DLD1 (cell line): ENCODE results near the gene SELENOO.

Experiments used
- in situ Hi-C: cut with HindIII; loops from 2 replicates; pipeline ENCODE4 v1.10.0; 2017; ENCODE audit warnings: low sequenced_read_pairs

SELENOO gene

DNA sequence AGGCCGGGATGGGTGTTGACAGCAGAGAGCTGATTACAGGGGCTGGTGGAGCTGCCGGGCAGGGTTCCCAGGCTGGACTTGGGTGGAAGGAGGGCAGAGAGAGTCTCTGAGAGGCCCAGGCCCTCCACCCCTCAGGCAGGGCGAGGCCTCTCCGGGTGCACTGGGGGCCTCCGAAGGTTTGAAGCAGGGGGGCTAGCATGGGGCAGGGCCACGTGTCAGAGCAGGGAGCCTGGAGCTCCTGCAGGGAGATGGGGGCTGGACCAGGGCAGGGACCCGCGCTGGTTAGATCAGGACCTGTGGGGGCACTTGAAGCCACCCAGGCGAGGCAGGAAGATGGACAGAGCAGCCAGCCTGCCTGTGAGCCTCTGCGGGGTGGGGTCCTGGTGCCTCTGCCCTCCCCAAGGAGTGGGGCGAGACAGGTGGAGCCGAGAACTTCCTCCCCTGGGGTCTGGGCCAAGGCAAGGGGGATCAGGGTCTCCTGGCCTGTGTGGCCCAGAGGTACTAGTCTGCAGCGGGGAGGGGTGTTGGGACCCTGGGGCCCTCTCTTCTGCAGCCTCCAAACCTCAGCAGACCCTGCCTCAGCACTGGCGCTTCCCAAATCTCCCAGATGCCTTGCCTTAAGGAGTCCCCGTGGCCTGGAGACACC, 29.4 kb upstream of the SELENOO start:
- in situ Hi-C loops, result no loop called here

DNA sequence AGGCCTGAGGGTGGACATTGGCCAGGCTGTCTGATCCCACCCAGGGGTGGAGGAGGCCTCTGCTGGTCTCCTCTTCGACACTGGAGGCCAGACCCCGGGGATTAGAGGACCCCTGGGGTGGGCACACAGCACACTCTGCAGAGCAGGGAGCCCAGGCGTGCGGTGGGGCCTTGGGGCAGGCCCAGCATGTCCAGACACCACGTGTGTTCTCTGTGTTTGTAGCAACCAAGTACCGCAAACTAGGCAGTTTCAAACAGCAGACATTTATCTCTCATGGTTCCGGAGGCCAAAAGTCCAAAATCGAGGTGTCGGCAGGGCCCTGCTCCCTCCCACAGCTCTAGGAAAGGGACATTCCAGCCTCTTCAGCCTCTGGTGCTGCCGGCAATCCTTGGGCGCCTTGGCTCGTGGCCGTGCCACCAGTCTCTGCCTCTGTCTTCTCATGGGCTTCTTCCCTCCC, 28.8 kb upstream of the SELENOO start:
- in situ Hi-C loops, result no loop called here

- in situ Hi-C loops, result no loop called here
These were observed 27.4 kb upstream of the SELENOO start for GRCh38 chr22:50173311-50173982.

GRCh38 chr22:50173983-50174355, 26.8 kb upstream of the SELENOO start:
- in situ Hi-C loops, result no loop called here

DNA sequence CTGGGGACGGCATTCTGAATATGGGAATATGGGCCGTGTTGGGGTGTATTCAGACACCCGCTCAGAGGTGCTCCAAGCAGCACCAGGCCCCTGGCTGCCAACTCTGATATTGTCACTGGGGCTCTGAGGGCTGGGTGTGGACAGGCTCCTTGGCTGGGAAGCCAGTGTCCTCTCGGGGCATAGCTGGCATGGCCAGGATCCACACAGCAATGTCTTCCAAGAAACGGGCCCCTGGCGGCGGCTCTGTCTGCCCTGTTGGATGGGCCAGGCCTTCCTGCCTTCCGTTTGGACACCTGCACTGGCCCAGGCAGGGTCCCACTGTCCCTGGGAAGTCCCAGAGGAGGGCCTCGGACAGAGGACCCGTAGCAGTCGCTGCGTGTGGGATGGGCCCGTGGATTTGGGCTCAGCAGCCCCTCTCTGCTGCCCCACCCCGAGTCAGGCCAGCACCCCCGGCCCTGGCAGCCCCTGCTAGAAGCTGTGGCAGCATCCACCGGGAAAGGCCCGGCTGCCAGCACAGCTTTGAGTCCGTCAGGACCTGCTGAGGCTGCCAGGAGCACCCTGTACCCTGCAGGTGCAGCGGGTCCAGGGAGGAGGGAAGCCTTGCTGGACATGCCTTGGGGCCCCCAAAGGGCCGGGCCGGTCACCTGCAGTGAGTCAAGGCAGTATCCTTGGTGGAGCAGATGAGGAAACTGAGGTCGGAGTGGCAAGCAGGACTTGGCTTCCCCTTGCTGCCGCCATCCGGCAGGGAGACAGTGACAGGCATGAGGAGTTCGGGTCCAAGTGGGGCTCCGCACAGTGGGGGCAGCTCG, 26.2 kb upstream of the SELENOO start:
- in situ Hi-C loops, result no loop called here

GRCh38 chr22:50175191-50175461, 25.7 kb upstream of the SELENOO start:
- in situ Hi-C loops, result no loop called here

DNA sequence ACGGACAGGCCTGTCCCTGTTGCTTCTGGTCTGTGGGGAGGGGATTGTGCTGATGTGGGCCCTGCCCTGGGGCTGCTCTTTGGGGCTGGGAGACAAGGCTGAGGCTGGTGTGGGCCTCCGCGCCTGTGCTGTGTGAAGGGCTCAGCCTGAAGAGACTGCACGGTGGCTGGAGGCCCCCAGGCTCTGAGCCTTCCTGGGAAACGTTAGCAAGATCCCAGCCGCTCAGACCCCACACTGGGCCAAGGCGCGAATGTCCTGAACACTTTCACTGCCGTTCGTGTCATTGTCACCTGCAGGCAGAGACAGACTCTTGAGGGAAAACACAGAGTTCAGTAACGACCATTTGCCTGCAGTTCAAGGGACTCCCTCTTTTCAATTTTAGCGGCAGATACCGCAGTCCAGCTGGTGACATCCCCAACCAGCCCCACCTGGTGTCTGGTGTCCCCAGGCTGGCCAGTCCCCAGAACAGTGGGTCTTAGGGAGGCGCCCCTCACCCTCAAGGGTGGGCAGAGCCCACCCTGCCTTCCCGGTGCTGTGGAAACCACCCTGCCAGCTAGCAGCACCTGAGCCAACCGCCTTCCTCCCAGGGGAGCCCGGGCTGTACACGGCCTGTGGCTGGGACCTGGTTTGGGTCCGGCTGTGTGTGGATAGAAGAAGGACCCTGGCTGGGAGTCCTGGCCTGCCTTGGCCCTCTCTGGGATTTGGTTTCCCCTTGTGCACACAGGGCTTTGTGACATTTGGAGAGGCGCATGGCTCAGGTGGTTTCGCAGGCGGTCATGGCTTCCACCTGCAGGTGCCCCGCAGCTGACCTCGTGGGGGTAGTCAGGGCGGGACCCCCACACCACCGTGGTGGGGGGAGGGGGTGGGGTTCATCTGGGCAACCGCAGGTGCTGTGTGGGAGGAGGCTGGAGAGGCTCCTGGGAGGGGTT, 24.6 kb upstream of the SELENOO start:
- in situ Hi-C loops, result no loop called here

GRCh38 chr22:50176850-50177536, 23.8 kb upstream of the SELENOO start:
- in situ Hi-C loops, result no loop called here

DNA sequence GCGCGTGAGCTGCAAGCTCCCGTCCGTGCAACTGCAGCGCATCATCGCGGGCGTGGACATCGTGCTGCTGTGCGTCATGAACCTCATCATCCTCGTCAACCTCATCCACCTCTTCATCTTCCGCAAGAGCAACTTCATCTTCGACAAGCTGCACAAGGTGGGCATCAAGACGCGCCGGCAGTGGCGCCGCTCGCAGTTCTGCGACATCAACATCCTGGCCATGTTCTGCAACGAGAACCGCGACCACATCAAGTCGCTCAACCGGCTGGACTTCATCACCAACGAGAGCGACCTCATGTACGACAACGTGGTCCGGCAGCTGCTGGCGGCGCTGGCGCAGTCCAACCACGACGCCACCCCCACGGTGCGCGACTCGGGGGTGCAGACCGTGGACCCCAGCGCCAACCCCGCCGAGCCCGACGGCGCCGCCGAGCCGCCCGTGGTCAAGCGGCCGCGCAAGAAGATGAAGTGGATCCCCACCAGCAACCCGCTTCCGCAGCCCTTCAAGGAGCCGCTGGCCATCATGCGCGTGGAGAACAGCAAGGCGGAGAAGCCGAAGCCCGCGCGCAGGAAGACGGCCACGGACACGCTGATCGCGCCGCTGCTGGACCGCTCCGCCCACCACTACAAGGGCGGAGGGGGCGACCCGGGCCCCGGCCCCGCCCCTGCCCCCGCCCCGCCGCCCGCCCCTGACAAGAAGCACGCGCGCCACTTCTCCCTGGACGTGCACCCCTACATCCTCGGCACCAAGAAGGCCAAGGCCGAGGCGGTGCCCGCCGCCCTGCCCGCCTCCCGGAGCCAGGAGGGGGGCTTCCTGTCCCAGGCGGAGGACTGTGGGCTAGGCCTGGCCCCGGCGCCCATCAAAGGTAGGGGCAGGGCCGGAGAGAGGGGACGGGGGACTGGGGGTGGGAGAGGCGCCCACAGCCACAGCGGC, 23.0 kb upstream of the SELENOO start:
- in situ Hi-C loops, result no loop called here

- in situ Hi-C loops, result no loop called here
These were observed 22.3 kb upstream of the SELENOO start for GRCh38 chr22:50178471-50178864.

DNA sequence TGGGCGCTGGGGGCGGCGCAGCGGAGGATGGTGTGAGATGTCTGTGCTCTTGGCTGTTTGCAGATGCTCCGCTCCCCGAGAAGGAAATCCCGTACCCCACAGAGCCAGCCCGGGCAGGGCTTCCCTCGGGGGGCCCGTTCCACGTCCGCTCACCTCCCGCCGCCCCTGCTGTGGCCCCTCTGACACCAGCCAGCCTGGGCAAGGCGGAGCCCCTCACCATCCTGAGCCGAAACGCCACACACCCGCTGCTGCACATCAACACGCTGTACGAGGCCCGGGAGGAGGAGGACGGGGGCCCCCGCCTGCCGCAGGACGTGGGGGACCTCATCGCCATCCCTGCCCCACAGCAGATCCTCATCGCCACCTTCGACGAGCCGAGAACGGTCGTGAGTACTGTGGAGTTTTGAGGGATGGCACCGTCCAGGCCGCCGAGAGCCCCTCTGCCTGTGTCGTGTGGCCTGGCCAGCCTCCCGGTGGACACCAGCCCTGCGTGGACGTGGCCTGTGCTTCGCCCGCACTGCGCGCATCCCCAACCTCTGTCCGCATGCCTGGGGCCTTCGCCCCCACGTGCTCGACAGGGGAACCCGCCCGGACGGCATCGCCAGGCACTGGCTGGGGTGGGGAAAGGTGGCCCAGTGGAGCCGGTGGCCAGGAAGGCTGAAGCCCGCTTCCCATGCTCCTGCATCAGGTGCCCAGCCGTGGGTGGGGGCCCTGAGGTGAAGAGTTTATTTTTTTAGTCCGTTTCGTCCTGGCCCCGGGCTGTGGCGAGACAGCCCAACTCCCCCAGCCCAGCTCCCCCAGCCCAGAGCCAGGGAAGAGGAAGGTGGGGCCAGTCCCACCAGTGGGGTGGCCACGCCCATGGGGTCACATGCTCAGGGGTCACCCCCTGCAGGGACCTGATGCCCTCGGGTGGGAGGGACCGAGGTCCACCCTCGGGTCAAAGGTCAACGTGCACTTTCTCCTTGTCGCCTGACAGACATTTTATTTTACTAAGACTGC, 21.6 kb upstream of the SELENOO start:
- in situ Hi-C loops, result no loop called here

DNA sequence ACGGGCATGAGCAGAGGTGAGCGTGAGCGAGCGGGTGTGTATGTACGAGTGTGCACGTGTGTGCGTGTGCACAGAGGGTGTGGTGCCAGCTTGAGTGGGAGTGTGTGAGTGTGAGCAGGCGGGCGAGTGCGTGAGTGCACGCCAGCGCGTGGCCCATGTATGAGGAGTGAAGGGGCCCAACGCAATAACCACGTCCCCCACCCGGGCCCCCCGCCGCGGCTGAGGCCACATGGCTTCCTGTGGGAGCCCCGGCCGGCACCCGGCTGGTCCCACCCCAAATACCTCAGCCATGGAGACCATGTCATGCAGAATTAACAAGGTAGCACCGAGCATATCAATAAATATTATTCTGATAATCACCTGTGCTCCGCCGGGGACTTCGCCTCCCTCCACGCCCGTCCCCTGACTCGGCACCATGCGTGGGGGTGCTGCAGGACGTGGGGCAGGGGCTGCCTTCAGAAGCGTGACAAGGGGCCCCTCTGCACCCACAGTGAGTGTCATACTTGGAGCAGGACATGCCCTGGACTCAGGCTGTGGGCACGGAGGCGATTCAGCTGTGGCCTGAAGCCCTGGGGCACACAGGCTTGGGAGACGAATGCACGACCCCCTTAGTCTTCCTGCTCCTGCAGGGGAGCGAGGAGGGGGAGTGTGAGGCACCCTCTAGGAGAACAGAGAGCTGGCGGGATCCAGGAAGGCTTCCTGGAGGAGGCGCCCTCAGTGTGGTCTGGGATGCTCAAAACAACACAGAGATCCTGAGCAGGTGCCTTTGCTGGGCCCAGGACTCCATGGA, 20.7 kb upstream of the SELENOO start:
- in situ Hi-C loops, result no loop called here

GRCh38 chr22:50180727-50181521, 19.9 kb upstream of the SELENOO start:
- in situ Hi-C loops, result no loop called here

GRCh38 chr22:50182176-50183081, 18.4 kb upstream of the SELENOO start:
- in situ Hi-C loops, result no loop called here

- in situ Hi-C loops, result no loop called here
These were observed 17.5 kb upstream of the SELENOO start for GRCh38 chr22:50183141-50183971.
